ENCODE measurements around the gene OR2D2. TPM values are rescaled to one million over a fixed set of nuclear protein-coding genes. Genes with fewer than 3 reads are reported as not detected.

Gene OR2D2
- total RNA-seq, 3 donors from 2014 or later (not counting 1 experiment from before 2014, with no cell fraction given) = not detected

GRCh38 chr11:6900327-6900999 lies 8.2 kb upstream of the OR2D2 start:
- Mint-ChIP-seq H3K4me1 (peaks cover 0 to under 1% of the 10 kb centered on the region in 2 donors), H3K27me3 (ENCODE audit: low read depth in 2 of 2) (peaks cover 12 to 19% of the 10 kb centered on the region in 2 donors), H3K4me3 (no peak overlapping the region), H3K27ac (no peak overlapping the region), H3K9me3 (no peaks in the 10 kb centered on the region), H3K36me3 (no peaks in the 10 kb centered on the region)
- Histone ChIP-seq H3K27me3 (ENCODE audit: control insufficient read depth, insufficient read depth, low read length) (no peaks in the 10 kb centered on the region), H3K9me3 (ENCODE audit: control insufficient read depth, insufficient read depth, low read length) (no peaks in the 10 kb centered on the region), H3K4me1 (ENCODE audit: control insufficient read depth, insufficient read depth, low read length) (no peaks in the 10 kb centered on the region), H3K4me3 (ENCODE audit: low read length) (no peak overlapping the region), H3K36me3 (ENCODE audit: control insufficient read depth, insufficient read depth, low read length) (no peaks in the 10 kb centered on the region), H3K27ac (ENCODE audit: low read length) (no peak overlapping the region)
- WGBS (ENCODE audit: insufficient coverage) = 81% methylated on average over 2 of the region's 2 CpGs
- ATAC-seq (no peak), DNase-seq (no peak)
- no peak for TF ChIP-seq CTCF (IDR thresholded peaks at IDR 0.05)
- intact Hi-C loops (cut with micrococcal nuclease) = no loop called here

- Histone ChIP-seq H3K27me3 (ENCODE audit: control insufficient read depth, insufficient read depth, low read length) (no peaks in the 10 kb centered on the region), H3K9me3 (ENCODE audit: control insufficient read depth, insufficient read depth, low read length) (no peaks in the 10 kb centered on the region), H3K4me1 (ENCODE audit: control insufficient read depth, insufficient read depth, low read length) (no peaks in the 10 kb centered on the region), H3K4me3 (ENCODE audit: low read length) (no peak overlapping the region), H3K27ac (ENCODE audit: low read length) (no peak overlapping the region), H3K36me3 (ENCODE audit: control insufficient read depth, insufficient read depth, low read length) (no peaks in the 10 kb centered on the region)
- H3K9me3 Mint-ChIP-seq = no peaks in the 10 kb centered on the region
- ATAC-seq (no peak), DNase-seq (no peak)
- no peak for TF ChIP-seq CTCF (IDR thresholded peaks at IDR 0.05)
- 100% methylated on average over 1 of the region's 1 CpG for whole genome bisulfite sequencing (ENCODE audit: insufficient coverage)
- intact Hi-C loops (cut with micrococcal nuclease) = no loop called here
- no peak overlapping the region for H3K4me3 Mint-ChIP-seq
- H3K27me3 Mint-ChIP-seq (ENCODE audit: low read depth in 2 of 2) = peaks cover 11 to 25% of the 10 kb centered on the region in 2 donors
- peaks cover 0 to 7% of the 10 kb centered on the region in 2 donors for H3K4me1 Mint-ChIP-seq
- no peak overlapping the region for H3K27ac Mint-ChIP-seq
- H3K36me3 Mint-ChIP-seq = no peaks in the 10 kb centered on the region
Measured at GRCh38 chr11:6898911-6899310, 6.6 kb upstream of the OR2D2 start.

- peaks cover 0 to 7% of the 10 kb centered on the region in 2 donors for H3K4me1 Mint-ChIP-seq
Measured at GRCh38 chr11:6895010-6895409, 2.7 kb upstream of the OR2D2 start.

More at GRCh38 chr11:6895010-6895409, 2.7 kb upstream of the OR2D2 start:
- H3K4me3 ChIP-seq (ENCODE audit: low read length) = no peak overlapping the region
- peak in 1 of 3 donors; percentile 26 for ATAC-seq
- peaks cover 2% of the 10 kb centered on the region for H3K27me3 ChIP-seq (ENCODE audit: control insufficient read depth, insufficient read depth, low read length)
- no peaks in the 10 kb centered on the region for H3K4me1 ChIP-seq (ENCODE audit: control insufficient read depth, insufficient read depth, low read length)
- Mint-ChIP-seq H3K4me3 (no peak overlapping the region), H3K27ac (no peak overlapping the region), H3K9me3 (no peaks in the 10 kb centered on the region), H3K27me3 (ENCODE audit: low read depth in 2 of 2) (peaks cover 12 to 21% of the 10 kb centered on the region in 2 donors), H3K36me3 (no peaks in the 10 kb centered on the region)
- DNase-seq = no peak
- no peak for TF ChIP-seq CTCF (IDR thresholded peaks at IDR 0.05)
- no peaks in the 10 kb centered on the region for H3K36me3 ChIP-seq (ENCODE audit: control insufficient read depth, insufficient read depth, low read length)
- no peaks in the 10 kb centered on the region for H3K9me3 ChIP-seq (ENCODE audit: control insufficient read depth, insufficient read depth, low read length)
- H3K27ac ChIP-seq (ENCODE audit: low read length) = no peak overlapping the region
- intact Hi-C loops (cut with micrococcal nuclease) = no loop called here
